Astrocyte (in vitro differentiated cells and primary cell): Measurements from ENCODE around the gene EPHB1. TPM values are rescaled to one million over a fixed set of nuclear protein-coding genes. Genes with fewer than 3 reads are reported as not detected.
A peak's percentile ranks its signal among the peaks of the same experiment; 100 is the strongest.

ENCODE experiments used
- DNase-seq: peaks from one replicate; pipeline ENCODE4 v3.0.0-alpha.2; 2010; ENCODE audit warnings: low read depth
- FAIRE-seq: peaks from 2 replicates; lab custom pipeline; 2011; peaks lifted over from hg19 to GRCh38; lab: Jason Lieb, UNC
- H2AFZ ChIP-seq: 2 replicates; pipeline ENCODE4 v1.6.0; 2012; ENCODE audit warnings: low read depth, low read length, inconsistent platforms
- H3K27ac ChIP-seq: 2 replicates; pipeline ENCODE4 v1.5.1; 2011; ENCODE audit warnings: low read depth, low read length, inconsistent platforms
- H3K27me3 ChIP-seq: 2 replicates; pipeline ENCODE4 v1.6.0; 2011; ENCODE audit warnings: low read length, inconsistent platforms; ENCODE audit not compliant: insufficient read depth
- H3K36me3 ChIP-seq: 2 replicates; pipeline ENCODE4 v1.5.1; 2011; ENCODE audit warnings: low read length, inconsistent platforms; ENCODE audit not compliant: insufficient read depth
- H3K4me1 ChIP-seq: 2 replicates; pipeline ENCODE4 v1.5.1; 2011; ENCODE audit warnings: low read length, inconsistent platforms; ENCODE audit not compliant: insufficient read depth
- H3K4me2 ChIP-seq: 2 replicates; pipeline ENCODE4 v1.6.0; 2012; ENCODE audit warnings: low read length, inconsistent platforms
- H3K4me3 ChIP-seq: 2 replicates; pipeline ENCODE4 v1.5.1; 2011; ENCODE audit warnings: low read depth, mild to moderate bottlenecking, low read length, inconsistent platforms; ENCODE audit not compliant: insufficient read depth
- H3K79me2 ChIP-seq: 2 replicates; pipeline ENCODE4 v1.6.0; 2012; ENCODE audit warnings: mild to moderate bottlenecking, low read length, inconsistent platforms; ENCODE audit not compliant: insufficient read depth
- H3K9ac ChIP-seq: 2 replicates; pipeline ENCODE4 v1.6.0; 2012; ENCODE audit warnings: mild to moderate bottlenecking, low read length, inconsistent platforms
- H3K9me3 ChIP-seq: 2 replicates; pipeline ENCODE4 v1.5.1; 2012; ENCODE audit warnings: low read depth, mild to moderate bottlenecking, low read length, inconsistent platforms; ENCODE audit not compliant: insufficient read depth
- H4K20me1 ChIP-seq: 2 replicates; pipeline ENCODE4 v1.6.0; 2012; ENCODE audit warnings: low read length, inconsistent platforms; ENCODE audit not compliant: insufficient read depth
- H3K27ac Mint-ChIP-seq: one replicate; pipeline ENCODE4 v1.8.0; 2021; ENCODE audit warnings: mild to moderate bottlenecking, mixed read lengths; ENCODE audit not compliant: unreplicated experiment
- H3K27me3 Mint-ChIP-seq: one replicate; pipeline ENCODE4 v1.8.0; 2021; ENCODE audit warnings: low read depth, mixed read lengths; ENCODE audit not compliant: unreplicated experiment
- H3K36me3 Mint-ChIP-seq: one replicate; pipeline ENCODE4 v1.8.0; 2021; ENCODE audit warnings: low read depth, mixed read lengths; ENCODE audit not compliant: unreplicated experiment
- H3K4me1 Mint-ChIP-seq: one replicate; pipeline ENCODE4 v1.8.0; 2021; ENCODE audit warnings: low read depth, mixed read lengths; ENCODE audit not compliant: unreplicated experiment
- H3K4me3 Mint-ChIP-seq: one replicate; pipeline ENCODE4 v1.8.0; 2021; ENCODE audit warnings: mild to moderate bottlenecking, moderate library complexity, mixed read lengths; ENCODE audit not compliant: unreplicated experiment
- H3K9me3 Mint-ChIP-seq: one replicate; pipeline ENCODE4 v1.8.0; 2021; ENCODE audit warnings: mild to moderate bottlenecking, mixed read lengths; ENCODE audit not compliant: unreplicated experiment
- EZH2 ChIP-seq: IDR thresholded peaks from 2 replicates; pipeline ENCODE4 v1.6.1; 2012; ENCODE audit warnings: mild to moderate bottlenecking, low read length, inconsistent platforms; ENCODE audit not compliant: insufficient read depth
- total RNA-seq: library from RNA; stranded (reverse); gene quantifications from 2 replicates; pipeline ENCODE4 v1.2.1, GENCODE V29; 2021
- TF ChIP-seq, protein P1 (sequence below): IDR thresholded peaks from 2 replicates; pipeline ENCODE4 v1.5.1; 2011; ENCODE audit warnings: low read depth, mild to moderate bottlenecking, inconsistent platforms, low read length, moderate library complexity; ENCODE audit not compliant: insufficient read depth

The EPHB1 gene
- total RNA-seq, 1 donor from 2014 or later = 4.1 TPM

- FAIRE-seq (no peak), DNase-seq (no peak)
- H3K79me2 ChIP-seq = no peaks in the 10 kb centered on the region
- H3K9me3 ChIP-seq = no peaks in the 10 kb centered on the region
- H4K20me1 ChIP-seq = no peaks in the 10 kb centered on the region
- Mint-ChIP-seq H3K27ac (no peak overlapping the region), H3K27me3 (peaks cover 52% of the 10 kb centered on the region), H3K4me1 (peaks cover 5% of the 10 kb centered on the region), H3K4me3 (no peak overlapping the region), H3K9me3 (no peaks in the 10 kb centered on the region), H3K36me3 (peaks cover 2% of the 10 kb centered on the region)
- H3K9ac ChIP-seq = no peak overlapping the region
- H3K36me3 ChIP-seq = no peaks in the 10 kb centered on the region
- H3K27me3 ChIP-seq = peaks cover 17% of the 10 kb centered on the region
- H3K27ac ChIP-seq = no peak overlapping the region
- no peak overlapping the region for H3K4me3 ChIP-seq
- peaks cover 14% of the 10 kb centered on the region for H3K4me1 ChIP-seq
- H3K4me2 ChIP-seq = no peak overlapping the region
- no peak for TF ChIP-seq EZH2
- TF ChIP-seq, protein P1, sequence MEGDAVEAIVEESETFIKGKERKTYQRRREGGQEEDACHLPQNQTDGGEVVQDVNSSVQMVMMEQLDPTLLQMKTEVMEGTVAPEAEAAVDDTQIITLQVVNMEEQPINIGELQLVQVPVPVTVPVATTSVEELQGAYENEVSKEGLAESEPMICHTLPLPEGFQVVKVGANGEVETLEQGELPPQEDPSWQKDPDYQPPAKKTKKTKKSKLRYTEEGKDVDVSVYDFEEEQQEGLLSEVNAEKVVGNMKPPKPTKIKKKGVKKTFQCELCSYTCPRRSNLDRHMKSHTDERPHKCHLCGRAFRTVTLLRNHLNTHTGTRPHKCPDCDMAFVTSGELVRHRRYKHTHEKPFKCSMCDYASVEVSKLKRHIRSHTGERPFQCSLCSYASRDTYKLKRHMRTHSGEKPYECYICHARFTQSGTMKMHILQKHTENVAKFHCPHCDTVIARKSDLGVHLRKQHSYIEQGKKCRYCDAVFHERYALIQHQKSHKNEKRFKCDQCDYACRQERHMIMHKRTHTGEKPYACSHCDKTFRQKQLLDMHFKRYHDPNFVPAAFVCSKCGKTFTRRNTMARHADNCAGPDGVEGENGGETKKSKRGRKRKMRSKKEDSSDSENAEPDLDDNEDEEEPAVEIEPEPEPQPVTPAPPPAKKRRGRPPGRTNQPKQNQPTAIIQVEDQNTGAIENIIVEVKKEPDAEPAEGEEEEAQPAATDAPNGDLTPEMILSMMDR = no peak
- H2AFZ ChIP-seq = no peak overlapping the region
Observed at GRCh38 chr3:134798681-134799311, 3.7 kb downstream of the EPHB1 start.

GRCh38 chr3:134799393-134799792, 4.3 kb downstream of the EPHB1 start:
- Histone ChIP-seq H3K9me3 (no peaks in the 10 kb centered on the region), H3K79me2 (no peaks in the 10 kb centered on the region), H3K4me1 (peaks cover 14% of the 10 kb centered on the region), H4K20me1 (no peaks in the 10 kb centered on the region), H3K4me3 (no peak overlapping the region), H3K9ac (no peak overlapping the region), H2AFZ (no peak overlapping the region), H3K4me2 (no peak overlapping the region), H3K36me3 (no peaks in the 10 kb centered on the region), H3K27me3 (peaks cover 17% of the 10 kb centered on the region), H3K27ac (no peak overlapping the region)
- H3K4me3 Mint-ChIP-seq = no peak overlapping the region
- peaks cover 5% of the 10 kb centered on the region for H3K4me1 Mint-ChIP-seq
- H3K27me3 Mint-ChIP-seq = peaks cover 53% of the 10 kb centered on the region
- no peak overlapping the region for H3K27ac Mint-ChIP-seq
- H3K9me3 Mint-ChIP-seq = no peaks in the 10 kb centered on the region
- DNase-seq (peak; percentile 6), FAIRE-seq (no peak)
- no peak for TF ChIP-seq EZH2
- TF ChIP-seq, protein P1 = no peak
- peaks cover 2% of the 10 kb centered on the region for H3K36me3 Mint-ChIP-seq

- Mint-ChIP-seq H3K27me3 (peaks cover 51% of the 10 kb centered on the region), H3K4me1 (peaks cover 5% of the 10 kb centered on the region), H3K27ac (no peak overlapping the region), H3K9me3 (no peaks in the 10 kb centered on the region), H3K4me3 (no peak overlapping the region), H3K36me3 (peaks cover 4% of the 10 kb centered on the region)
- no peaks in the 10 kb centered on the region for H4K20me1 ChIP-seq
- H2AFZ ChIP-seq = no peak overlapping the region
- peaks cover 14% of the 10 kb centered on the region for H3K4me1 ChIP-seq
- H3K9ac ChIP-seq = no peak overlapping the region
- H3K4me3 ChIP-seq = no peak overlapping the region
- FAIRE-seq = no peak
- TF ChIP-seq, protein P1 = no peak
- TF ChIP-seq EZH2 = no peak
- no peaks in the 10 kb centered on the region for H3K79me2 ChIP-seq
- no peak overlapping the region for H3K4me2 ChIP-seq
- no peaks in the 10 kb centered on the region for H3K36me3 ChIP-seq
- H3K27ac ChIP-seq = no peak overlapping the region
- peaks cover 17% of the 10 kb centered on the region for H3K27me3 ChIP-seq
- no peaks in the 10 kb centered on the region for H3K9me3 ChIP-seq
- no peak for DNase-seq
Observed at GRCh38 chr3:134801204-134801958, 6.3 kb downstream of the EPHB1 start.
